GM19324 (cell line): Measurements from ENCODE around the gene ZNF280C.
"Not testable (repeated sequence)": the region's sequence is repeated elsewhere in the genome, so short reads cannot be mapped to it uniquely, and the experiment has no call there.

Experiments
- ATAC-seq: cut with Tn5 transposase; IDR thresholded peaks from one replicate; pipeline ENCODE4 v1.9.1; 2021; ENCODE audit warnings: mild to moderate bottlenecking, moderate library complexity; ENCODE audit not compliant: unreplicated experiment, low FRiP score

The ZNF280C gene

DNA sequence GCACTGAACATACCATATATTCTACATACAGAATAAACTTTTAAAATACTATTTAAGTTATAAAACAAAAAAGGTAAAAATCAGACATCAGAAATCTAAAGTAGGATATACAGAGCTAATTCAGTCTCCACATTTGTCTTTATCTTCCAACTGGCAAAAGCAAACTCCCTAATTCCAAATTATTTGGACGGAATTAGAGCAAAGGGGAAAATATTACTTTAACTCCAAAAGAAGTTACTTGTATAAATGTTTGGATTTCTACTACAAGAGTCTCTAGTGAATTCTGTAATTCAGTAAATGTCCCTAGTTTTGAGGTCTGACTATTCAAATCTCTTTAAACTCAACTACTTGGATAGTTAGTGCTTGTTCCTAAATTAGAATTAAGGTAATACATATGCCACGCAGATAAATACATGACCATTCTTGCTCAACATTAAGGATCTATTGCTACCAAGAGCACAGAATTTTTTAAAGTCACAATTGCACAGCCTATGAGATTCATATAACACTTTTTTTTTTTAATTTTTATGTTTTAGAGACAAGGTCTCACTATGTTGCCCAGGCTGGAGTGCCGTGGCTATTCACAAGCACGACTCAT, 7.3 kb downstream of the ZNF280C start:
- no peak for ATAC-seq

DNA sequence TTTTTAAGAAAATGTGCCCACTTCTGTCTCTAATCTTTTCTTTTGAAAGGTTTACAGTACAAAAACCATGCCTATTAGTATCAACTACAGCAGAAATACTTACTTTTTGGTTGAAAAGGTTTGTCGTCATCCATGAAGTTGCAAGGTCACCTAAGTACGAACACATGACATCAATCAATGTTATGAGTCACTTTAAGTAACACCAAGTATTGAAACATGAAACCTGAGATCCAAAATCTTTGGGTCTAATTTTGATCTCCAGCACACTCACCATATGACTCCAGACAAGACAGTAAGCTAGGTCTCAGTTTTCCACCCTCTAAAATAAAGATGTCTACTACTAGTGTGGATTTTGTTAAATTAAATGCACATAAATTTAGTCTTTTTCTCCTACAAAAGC, 8.4 kb downstream of the ZNF280C start:
- ATAC-seq = no peak

DNA sequence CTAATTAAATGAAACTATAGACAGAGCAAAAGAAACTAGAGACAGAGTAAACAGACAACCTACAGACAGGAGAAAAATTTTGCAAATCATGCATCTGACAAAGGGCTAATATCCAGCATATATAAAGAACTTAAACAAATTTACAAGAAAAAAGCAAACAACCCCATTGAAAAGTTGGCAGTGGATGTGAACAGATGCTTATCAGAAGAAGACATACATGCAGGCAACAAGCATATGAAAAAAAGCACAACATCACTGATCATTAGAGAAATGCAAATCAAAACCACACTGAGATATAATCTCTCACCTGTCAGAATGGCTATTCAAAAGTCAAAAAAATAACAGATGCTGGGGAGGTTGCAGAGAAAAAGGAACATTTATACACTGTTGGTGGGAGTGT, 14.8 kb downstream of the ZNF280C start:
- no peak for ATAC-seq

DNA sequence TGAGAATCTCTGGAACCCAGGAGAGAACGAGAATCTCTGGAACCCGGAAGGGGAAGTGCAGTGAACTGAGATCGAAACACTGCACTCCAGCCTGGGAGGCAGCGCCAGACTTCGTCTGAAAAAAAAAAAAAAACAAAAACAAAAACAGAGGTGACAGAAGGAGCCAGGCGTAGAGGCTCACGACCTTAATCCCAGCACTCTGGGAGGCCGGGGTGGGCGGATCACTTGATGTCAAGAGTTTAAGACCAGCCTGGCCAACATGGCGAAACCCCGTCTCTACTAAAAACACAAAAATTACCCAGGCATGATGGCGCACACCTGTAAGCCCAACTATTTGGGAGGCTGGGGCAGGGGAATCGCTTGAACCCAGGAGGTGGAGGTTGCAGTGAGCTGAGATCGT, 17.0 kb downstream of the ZNF280C start:
- ATAC-seq = no peak

DNA sequence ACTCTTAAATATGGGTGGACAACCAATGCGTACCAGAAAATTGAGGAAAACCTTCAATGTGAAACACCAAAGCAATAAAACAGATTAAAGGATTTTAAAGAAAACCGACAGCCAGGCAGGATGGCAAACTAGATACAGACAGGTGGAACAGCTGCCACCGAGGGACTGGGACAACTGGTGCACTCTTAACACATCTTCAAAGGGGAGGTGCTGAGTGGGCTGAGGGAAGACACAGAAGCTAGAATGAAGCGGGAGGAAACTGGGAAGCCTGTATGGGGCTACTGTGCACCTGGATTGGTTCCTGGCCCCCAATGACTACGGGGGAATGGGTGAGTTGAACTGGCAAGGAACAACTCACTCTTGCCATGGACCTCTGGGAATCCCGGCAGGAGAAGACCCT, 20.7 kb downstream of the ZNF280C start:
- no peak for ATAC-seq

DNA sequence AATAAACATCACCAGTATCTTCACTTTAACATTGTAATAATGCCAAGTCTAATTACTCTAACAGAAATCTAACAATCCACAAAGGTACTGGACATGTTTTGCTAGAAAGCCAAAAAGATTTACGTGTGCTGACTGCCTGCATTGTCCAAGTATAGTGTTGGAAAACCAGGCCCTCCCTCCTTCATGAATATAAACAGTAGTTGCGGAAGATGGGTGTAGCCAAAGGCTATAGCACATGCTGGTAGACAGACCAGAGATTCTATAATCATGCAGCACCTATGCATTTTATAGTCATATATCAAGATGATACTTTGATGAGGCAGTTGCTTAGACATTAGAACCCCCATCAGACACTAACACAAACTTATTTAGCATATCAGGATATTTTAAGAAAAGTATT, 22.6 kb downstream of the ZNF280C start:
- no peak for ATAC-seq

DNA sequence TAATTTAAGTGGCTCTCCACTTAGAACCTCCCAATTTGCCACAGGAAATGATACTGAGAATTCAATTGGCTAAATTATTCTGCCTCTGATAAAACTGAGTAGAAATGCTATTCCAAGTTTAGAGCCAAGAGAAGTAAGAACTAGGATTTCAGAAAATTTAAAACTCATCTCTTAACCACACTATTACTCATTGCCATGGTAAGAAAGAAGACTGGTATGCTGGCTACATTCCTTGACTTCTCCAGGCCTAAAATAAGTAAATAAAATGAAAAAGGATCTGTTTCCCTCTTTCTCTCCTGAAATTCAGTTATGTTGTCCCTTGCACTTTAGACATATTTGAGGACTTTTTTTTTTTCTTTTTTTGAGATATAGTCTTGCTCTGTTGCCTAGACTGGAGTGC, 23.3 kb downstream of the ZNF280C start:
- no peak for ATAC-seq

DNA sequence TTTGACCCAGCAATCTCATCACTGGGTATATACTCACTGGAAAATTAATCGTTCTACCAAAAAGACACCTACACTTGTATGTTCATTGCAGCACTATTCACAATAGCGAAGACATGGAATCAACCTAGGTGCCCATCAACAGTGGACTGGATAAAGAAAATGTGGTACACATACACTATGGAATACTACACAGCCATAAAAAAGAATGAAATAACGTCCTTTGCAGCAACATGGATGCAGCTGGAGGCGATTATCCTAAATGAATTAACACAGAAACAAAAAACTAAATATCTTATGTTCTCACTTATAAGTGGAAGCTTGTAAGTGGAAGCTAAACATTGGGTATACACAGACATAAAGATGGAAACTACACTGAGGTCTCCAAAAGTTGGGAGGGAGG, 37.5 kb downstream of the ZNF280C start:
- ATAC-seq = not testable (repeated sequence)

DNA sequence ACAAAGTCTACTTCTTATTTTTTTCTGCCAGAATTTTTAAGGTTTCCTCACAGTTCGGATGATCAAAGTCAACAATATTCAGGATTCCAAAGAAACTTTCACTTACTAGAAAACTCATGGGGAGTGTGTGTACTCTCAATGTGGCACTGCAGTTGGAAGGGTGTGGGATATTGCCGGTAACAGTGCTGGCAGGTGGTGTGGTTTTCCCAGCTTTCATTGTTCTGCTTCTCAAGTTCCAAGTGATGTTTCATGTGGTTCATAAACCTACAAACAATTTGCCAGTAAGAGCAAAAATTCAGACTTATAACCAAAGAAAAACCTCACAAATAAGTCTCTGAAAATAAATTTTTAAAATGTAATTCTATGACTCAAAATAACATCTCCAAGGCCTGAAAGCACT, 39.8 kb downstream of the ZNF280C start:
- no peak for ATAC-seq

DNA sequence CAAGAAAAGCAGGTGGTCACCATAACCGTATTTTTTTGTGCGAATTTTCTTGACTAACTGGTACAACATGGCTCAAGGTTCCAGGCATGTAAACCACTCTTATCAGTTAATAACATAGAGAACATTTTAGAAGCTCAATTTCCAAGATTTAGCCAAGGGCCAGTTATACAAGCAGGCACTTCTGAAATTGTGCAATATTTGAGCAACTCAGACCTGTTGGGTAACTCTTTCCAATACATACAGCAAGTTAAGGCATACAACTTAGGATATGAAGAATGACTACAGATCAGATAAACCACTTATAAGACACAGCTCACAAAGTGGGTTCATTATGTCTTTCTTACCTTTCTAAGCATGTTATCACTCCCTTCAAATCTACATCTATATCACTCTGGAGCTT, 43.9 kb downstream of the ZNF280C start:
- no peak for ATAC-seq

DNA sequence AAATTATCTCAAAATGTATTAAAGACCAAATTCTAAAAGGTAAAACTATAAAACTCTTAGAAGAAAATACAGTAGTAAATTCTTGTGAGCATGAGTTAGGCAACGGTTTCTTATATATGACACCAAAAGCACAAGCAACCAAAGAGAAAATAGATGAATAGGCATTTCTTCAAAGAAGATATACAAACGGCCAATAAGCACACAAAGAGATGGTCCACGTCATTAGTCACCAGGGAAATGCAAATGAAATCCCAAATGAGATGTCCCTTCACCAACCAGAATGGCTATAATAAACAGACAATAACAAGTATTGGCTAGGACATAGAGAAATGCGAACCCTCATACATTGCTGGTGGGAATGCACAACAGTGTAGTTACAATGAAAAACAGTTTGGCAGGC, 52.4 kb downstream of the ZNF280C start:
- no peak for ATAC-seq

DNA sequence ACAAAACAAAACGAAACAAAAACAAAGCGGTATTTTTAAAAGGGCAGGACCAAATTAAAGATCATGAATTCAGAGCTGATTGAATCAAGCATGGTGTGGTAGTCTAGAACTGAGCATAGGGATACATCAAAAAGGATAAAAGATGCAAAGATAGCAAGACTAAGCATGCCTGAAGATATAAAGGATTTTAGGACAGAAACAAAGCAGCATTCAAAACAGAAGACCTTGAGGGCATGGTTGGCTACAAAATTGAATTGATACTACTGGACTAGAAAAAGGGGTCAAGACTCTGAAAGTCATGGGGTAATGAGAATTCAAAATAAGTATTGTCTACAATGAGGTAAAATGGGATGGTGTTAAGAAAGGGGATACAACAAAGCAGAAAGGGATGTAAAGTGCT, 55.3 kb downstream of the ZNF280C start:
- no peak for ATAC-seq

DNA sequence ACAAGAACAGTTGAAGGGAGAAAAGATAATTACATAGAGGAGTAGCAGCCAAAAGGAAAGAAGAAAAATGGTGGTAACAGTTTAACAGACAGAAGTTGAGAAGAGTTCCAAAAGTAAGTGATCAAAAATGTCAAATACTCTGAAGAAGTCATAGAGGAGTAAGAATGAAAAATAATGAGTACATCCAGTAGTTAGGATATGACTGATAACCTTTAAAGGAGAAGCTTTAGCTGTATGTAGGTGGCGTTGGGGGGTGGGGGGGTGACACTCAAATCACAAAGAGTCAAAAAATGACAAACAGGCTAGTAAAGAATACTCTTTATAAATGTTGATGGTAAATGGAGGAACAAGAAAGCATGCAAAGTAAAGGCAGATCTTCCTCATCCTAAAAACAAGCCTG, 56.3 kb downstream of the ZNF280C start:
- no peak for ATAC-seq

DNA sequence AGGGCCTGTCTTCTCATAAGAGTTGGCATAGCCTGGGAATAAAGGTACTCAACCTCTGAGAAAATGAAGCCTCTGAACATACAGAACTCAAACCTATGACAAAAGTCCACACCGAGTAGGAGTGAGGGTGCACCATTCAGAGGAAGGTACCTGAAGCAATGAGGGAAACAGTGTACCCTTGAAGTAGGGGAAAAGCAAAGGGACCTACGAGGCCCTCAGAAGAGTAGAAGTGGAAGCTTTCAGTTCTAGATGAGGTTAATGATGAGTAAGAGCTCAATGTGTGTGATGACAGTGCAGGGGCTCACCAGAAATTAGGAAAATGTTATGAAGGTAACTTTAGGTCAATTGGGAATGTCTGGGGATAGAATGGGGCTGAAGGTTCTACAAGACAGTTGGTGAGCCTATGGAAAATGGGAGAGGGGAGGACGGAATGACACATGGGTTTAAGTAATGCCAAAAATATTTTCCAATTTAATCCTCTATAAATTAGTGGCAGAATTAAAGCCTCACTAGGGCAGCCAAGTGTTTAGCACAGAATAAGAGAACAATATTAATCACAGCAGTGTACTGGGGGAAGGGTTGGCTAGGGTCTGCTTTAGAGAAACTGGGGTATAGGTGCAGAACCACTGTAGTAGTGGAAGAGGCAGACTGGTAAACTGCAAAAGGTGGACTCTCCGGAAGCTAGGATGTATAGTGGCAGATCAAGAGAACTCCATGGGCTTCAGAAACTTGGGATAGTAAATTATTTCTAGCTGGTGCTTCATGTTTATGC, 57.1 kb downstream of the ZNF280C start:
- no peak for ATAC-seq

DNA sequence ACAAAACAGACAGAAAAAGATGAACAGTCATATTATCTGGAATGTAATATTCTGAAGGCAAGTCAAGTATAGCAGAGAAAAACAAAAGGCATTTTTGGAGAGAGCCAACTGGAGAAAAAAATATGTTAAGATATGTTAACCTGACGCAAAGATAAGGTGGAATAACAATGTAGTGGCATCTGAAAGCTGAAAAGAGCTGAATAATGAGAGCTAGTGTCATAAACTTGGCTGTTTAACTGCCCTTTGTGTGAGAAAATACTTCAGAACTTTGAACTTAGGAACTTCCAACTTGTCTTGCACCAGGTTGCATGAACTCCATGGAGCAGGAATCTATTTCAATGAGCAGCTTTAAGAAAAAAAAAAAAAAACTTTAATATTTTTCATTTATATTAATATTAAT, 64.1 kb downstream of the ZNF280C start:
- no peak for ATAC-seq

DNA sequence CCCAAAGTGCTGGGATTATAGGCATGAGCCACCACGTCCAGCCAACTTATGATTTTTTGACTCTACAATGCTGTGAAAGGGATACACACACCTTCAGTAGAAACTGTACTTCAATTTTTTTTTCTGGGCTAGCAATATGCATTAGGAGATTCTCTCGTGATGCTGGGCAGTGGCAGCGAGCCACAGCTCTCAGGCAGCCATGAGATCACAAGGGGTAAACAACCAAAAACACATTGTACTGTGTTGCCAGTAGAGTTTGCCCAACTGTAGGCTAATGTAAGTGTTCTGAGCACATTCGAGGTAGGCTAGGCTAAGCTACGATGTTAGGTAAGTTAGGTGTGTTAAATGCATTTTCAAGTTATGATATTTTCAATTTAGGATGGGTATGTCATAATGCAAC, 71.2 kb downstream of the ZNF280C start:
- no peak for ATAC-seq

DNA sequence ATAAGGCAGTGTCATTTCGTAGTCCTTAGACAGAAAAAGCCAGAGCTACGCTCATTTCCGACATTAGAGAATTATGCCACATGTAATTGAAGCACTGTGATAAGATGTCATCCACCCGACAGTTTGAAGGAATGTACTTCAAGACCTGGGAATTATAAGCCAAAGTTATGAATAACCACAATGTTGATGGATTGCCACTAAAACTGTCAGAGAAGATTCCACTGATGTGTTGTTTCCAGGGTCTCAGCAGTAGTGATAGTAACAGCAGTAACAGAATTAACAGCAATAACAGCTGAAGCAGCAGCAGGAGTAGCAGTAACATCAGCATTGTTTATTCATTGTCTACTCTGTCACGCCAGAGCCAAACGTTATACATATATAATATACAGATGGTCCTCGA, 72.2 kb downstream of the ZNF280C start:
- ATAC-seq = no peak

DNA sequence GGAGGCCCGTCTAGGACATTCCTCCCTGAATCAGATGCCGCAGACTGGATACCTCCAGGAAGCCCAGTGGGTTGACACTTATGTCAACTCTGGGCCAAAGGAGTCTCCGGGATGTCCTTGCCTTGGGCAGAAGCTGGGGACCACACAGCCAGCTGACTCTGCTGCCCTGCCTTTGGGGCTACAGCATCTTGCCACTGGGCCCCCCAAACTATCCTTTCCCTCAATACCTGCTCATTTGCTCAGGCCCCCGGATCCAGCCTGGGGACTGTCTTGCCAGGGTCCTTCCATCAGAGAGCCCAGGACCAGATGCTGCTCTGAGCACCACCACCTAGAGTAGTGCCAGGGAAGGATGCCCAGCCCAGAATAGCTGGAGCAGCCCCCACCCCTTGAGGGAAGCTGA, 77.9 kb downstream of the ZNF280C start:
- ATAC-seq = no peak

DNA sequence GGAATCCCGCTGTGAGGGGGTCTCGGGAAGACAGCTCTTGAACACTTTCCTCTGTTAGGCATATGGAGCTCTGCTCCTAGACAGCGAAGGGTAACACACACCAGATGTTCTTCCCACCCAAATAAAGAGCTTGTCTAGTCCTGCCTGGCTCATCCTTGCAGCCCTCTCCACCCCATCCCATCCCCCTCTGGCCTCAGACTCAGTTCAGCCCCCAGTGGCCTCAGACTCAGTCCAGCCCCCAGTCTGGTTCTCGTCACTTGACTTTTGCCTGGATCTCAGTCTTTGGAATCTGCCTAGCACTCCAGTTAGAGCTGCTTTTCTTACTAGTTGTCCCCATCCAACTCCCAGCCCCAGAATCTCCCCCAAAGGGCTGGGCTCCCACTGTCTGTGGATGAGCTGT, 82.0 kb downstream of the ZNF280C start:
- no peak for ATAC-seq

DNA sequence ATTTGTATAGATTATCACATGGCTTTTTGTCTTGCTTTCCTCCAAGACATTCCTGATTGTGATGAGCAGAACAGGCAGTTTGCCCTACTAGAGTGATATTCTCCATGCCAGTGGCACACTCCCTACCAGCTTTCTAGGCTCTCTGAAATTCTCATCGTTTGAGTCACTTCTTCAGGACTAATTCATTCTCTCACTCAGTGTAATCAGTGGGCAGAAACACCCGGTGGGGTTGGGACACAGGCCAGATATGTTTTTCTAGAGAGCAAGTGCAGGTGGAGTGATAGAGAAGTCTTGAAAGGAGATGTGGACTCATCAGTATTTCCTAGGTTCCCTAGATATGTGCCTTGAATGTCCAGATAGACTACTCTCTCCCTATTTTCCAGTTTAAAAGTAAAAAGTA, 83.8 kb downstream of the ZNF280C start:
- no peak for ATAC-seq

DNA sequence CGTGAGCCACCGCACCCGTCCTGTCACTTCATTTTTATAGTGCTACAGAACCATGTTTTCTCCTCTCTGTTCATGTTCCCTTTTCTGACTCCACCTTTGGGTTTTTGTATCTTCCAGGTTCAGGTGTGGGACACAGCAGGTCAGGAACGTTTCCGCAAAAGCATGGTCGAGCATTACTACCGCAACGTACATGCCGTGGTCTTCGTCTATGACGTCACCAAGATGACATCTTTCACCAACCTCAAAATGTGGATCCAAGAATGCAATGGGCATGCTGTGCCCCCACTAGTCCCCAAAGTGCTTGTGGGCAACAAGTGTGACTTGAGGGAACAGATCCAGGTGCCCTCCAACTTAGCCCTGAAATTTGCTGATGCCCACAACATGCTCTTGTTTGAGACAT, 84.5 kb downstream of the ZNF280C start:
- ATAC-seq = no peak

DNA sequence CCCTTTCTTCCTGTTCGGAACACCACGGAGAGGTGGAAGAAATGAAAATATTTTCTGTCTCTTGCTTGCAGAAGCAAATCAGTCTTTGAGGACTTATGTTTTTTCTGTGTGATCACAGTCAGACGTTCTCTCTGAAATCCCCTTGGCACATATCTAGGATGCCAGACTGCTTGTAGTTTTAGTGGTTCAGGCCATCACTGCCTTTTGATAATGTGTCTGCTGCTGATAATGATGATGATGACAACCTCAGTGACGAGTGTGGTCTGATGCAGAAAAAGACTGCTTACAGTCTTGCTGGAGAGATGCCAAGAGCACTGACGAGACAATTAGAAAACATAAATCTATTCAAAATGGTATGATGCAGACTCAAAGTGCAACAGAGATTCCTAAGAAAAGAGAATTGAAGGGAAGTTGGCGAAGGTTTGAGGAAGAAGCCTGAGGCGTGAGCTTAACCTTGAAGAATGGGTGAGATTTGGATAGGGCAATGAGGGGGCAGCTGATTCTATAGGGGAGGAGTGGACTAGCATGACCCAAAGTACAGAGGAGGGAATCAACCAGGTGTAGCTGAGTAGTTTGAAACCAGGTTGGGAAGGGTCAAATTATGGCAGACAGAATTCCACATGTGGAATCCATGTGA, 89.0 kb downstream of the ZNF280C start:
- ATAC-seq = no peak
